Transverse colon (tissue), 4 donors: ENCODE measurements around the gene PPP6R3. TPM values are rescaled to one million over a fixed set of nuclear protein-coding genes. Genes with fewer than 3 reads are reported as not detected.

Source experiments
- DNase-seq: peaks from one replicate; pipeline ENCODE4 v3.0.0-alpha.2; 2019
- H3K27ac ChIP-seq, 4 donors: fragments of 200-600 bp; sonication (generic); 2 replicates each; pipeline ENCODE4 v1.5.1; 2016 to 2018; ENCODE audit warnings: inconsistent platforms in 4 of 4
- H3K27me3 ChIP-seq: fragments of 200-600 bp; sonication (generic); 2 replicates; pipeline ENCODE4 v1.5.1; 2017; ENCODE audit warnings: inconsistent platforms
- H3K36me3 ChIP-seq, 4 donors: fragments of 200-600 bp; sonication (generic); 2 replicates each; pipeline ENCODE4 v1.5.1; 2017 to 2019; ENCODE audit warnings: inconsistent platforms in 4 of 4
- H3K4me1 ChIP-seq, 4 donors: fragments of 200-600 bp; sonication (generic); 2 replicates each; pipeline ENCODE4 v1.5.1; 2017 to 2020; ENCODE audit warnings: inconsistent platforms in 4 of 4
- H3K4me3 ChIP-seq, 4 donors: fragments of 200-600 bp; sonication (generic); 1 replicate in 1 of 4; 2 replicates in 3 of 4; pipeline versions ENCODE4 v1.5.1 to v1.6.1; 2017 to 2019; ENCODE audit warnings: inconsistent platforms in 4 of 4
- H3K9me3 ChIP-seq, 2 donors: fragments of 200-600 bp; sonication (generic); 2 replicates each; pipeline ENCODE4 v1.5.1; 2017 to 2019; ENCODE audit warnings: inconsistent platforms in 2 of 2
- CTCF ChIP-seq, 5 experiments: fragments of 200-600 bp in 3 of 5; fragments of 450-650 bp in 2 of 5; sonication (generic) in 3 of 5; IDR thresholded peaks; 1 replicate in 2 of 5; 2 replicates in 3 of 5; pipeline ENCODE4 v1.5.1; 2016 to 2017; ENCODE audit warnings: antibody characterized with exemption in 5 of 5, inconsistent platforms in 3 of 5, mild to moderate bottlenecking in 2 of 5, moderate library complexity in 1 of 5
- EP300 ChIP-seq: sonication (generic); formaldehyde crosslinking; IDR thresholded peaks from one replicate; pipeline ENCODE4 v1.6.1; 2017; ENCODE audit warnings: antibody characterized with exemption, low read depth
- POLR2A ChIP-seq: fragments of 450-650 bp; IDR thresholded peaks from one replicate; pipeline ENCODE4 v1.6.1; 2016; ENCODE audit warnings: antibody characterized with exemption, mild to moderate bottlenecking, moderate library complexity
- POLR2AphosphoS5 ChIP-seq, 3 donors: sonication (generic); formaldehyde crosslinking; IDR thresholded peaks; one replicate each; pipeline ENCODE4 v1.6.1; 2016; ENCODE audit warnings: antibody characterized with exemption in 3 of 3
- WGBS, 2 donors: methylation state at CpG; one replicate each; pipeline ENCODE4 v1.1.5; 2018; ENCODE audit warnings: low coverage in 1 of 2; 5-methylcytosine and 5-hydroxymethylcytosine counted together
- in situ Hi-C, 4 donors: fragments of 200-750 bp; cut with MboI; loops; one replicate each; pipeline versions ENCODE4 v1.15.0 to v1.15.1; 2017; ENCODE audit warnings: low sequenced_read_pairs in 3 of 4, low pct_ligation_motif_present in 1 of 4, low pct_unique_long_range_greater_than_20kb in 1 of 4
- intact Hi-C: fragments of 100-400 bp; cut with DNase I; formaldehyde crosslinking; loops from one replicate; pipeline ENCODE4 v1.15.1; 2023; ENCODE audit warnings: low total_unique reads
- total RNA-seq, 4 donors: library from RNA; depleted of rRNA; stranded (reverse); fragments of >200 nt; gene quantifications; one replicate each; pipeline ENCODE4 v1.1.0, GENCODE V29; 2016

Gene PPP6R3
- total RNA-seq, 4 donors from 2014 or later: 89.8 to 158 (median 117) TPM

GRCh38 chr11:68509066-68509465 lies 48.5 kb downstream of the PPP6R3 start:
- intact Hi-C loops (no loop called here), in situ Hi-C loops (no loop called here)
- no peaks in the 10 kb centered on the region for H3K9me3 ChIP-seq
- no peak for DNase-seq
- H3K27ac ChIP-seq: peak overlapping the region in 3 of 4 donors; percentile 41 to 47 (median 43)
- H3K36me3 ChIP-seq: no peaks in the 10 kb centered on the region
- peaks cover 13 to 52% (median 23%) of the 10 kb centered on the region in 4 donors for H3K4me1 ChIP-seq
- no peak for TF ChIP-seq POLR2A
- no peak for TF ChIP-seq EP300
- peak; percentile 25 to 61 (median 45) for TF ChIP-seq POLR2AphosphoS5 (IDR thresholded peaks at IDR 0.05)
- no peak for TF ChIP-seq CTCF (IDR thresholded peaks at IDR 0.05)
- no peaks in the 10 kb centered on the region for H3K27me3 ChIP-seq
- WGBS, 2 donors: 48 to 55% methylated on average over 4 of the region's 4 CpGs
- no peak overlapping the region for H3K4me3 ChIP-seq

- in situ Hi-C loops: no loop called here
Observed at GRCh38 chr11:68513930-68514487, 53.5 kb downstream of the PPP6R3 start.

GRCh38 chr11:68517121-68517741 lies 56.7 kb downstream of the PPP6R3 start:
- intact Hi-C loops (no loop called here), in situ Hi-C loops (loop anchor here in 1 of 4 donors (5.0 kb wide), 1 partner anchor 125 kb away; no protein-coding TSS in a partner anchor)
- Histone ChIP-seq H3K27me3 (no peaks in the 10 kb centered on the region), H3K36me3 (peaks cover 0 to 24% (median 4%) of the 10 kb centered on the region in 4 donors), H3K4me3 (no peak overlapping the region), H3K4me1 (peaks cover 4 to 21% (median 9%) of the 10 kb centered on the region in 4 donors), H3K9me3 (no peaks in the 10 kb centered on the region), H3K27ac (no peak overlapping the region)
- no peak for DNase-seq
- 81 to 85% methylated on average over 4 to 5 of the region's 5 CpGs for WGBS, 2 donors
- no peak for TF ChIP-seq EP300

More at GRCh38 chr11:68513930-68514487, 53.5 kb downstream of the PPP6R3 start:
- Histone ChIP-seq H3K36me3 (peaks cover 0 to 2% (median 0%) of the 10 kb centered on the region in 4 donors), H3K4me3 (no peak overlapping the region), H3K9me3 (no peaks in the 10 kb centered on the region), H3K27ac (no peak overlapping the region), H3K27me3 (no peaks in the 10 kb centered on the region), H3K4me1 (peaks cover 0 to 25% (median 3%) of the 10 kb centered on the region in 4 donors)
- no peak for DNase-seq
- intact Hi-C loops: no loop called here
- WGBS, 2 donors: 74 to 84% methylated on average over 6 of the region's 6 CpGs
- no peak for TF ChIP-seq POLR2AphosphoS5 (IDR thresholded peaks at IDR 0.05)
- TF ChIP-seq EP300: no peak
- TF ChIP-seq CTCF (IDR thresholded peaks at IDR 0.05): no peak
- TF ChIP-seq POLR2A: no peak

- Histone ChIP-seq H3K9me3 (no peaks in the 10 kb centered on the region), H3K4me3 (no peak overlapping the region), H3K27me3 (no peaks in the 10 kb centered on the region), H3K4me1 (peaks cover 6 to 28% (median 14%) of the 10 kb centered on the region in 4 donors), H3K27ac (no peak overlapping the region), H3K36me3 (peaks cover 0 to 33% (median 7%) of the 10 kb centered on the region in 4 donors)
- in situ Hi-C loops (loop anchor here in 1 of 4 donors (5.0 kb wide), 1 partner anchor 124 kb away; no protein-coding TSS in a partner anchor), intact Hi-C loops (no loop called here)
- DNase-seq: no peak
- no peak for TF ChIP-seq POLR2AphosphoS5 (IDR thresholded peaks at IDR 0.05)
- no peak for TF ChIP-seq EP300
- TF ChIP-seq CTCF (IDR thresholded peaks at IDR 0.05): no peak
- TF ChIP-seq POLR2A: no peak
- 10 to 39% methylated on average over 1 of the region's 1 CpG for WGBS, 2 donors
Observed at GRCh38 chr11:68518191-68518590, 57.6 kb downstream of the PPP6R3 start.
